PC-9 (cell line): ENCODE results near the gene CLCN5. TPM values are rescaled to one million over a fixed set of nuclear protein-coding genes. Genes with fewer than 3 reads are reported as not detected.
A peak's percentile ranks its signal among the peaks of the same experiment; 100 is the strongest.

ENCODE experiments used
- BruUV-seq: library from RNA; stranded (reverse); fragments of 400-500 nt; replicated peaks from 2 replicates; lab custom pipeline; 2021; lab: Mats Ljungman, UMichigan
- CTCF ChIA-PET: fragments of 300-600 bp; sonication (Branson Sonifier 250); formaldehyde crosslinking; loops from one replicate; lab custom pipeline; 2022; ENCODE audit warnings: antibody characterized with exemption; lab: Charles Lee
- POLR2A ChIA-PET: fragments of 300-600 bp; sonication (Branson Sonifier 250); formaldehyde crosslinking; loops from one replicate; lab custom pipeline; 2022; ENCODE audit warnings: antibody characterized with exemption; ENCODE audit not compliant: unreplicated experiment; lab: Charles Lee
- DNase-seq, 2 experiments: peaks; one replicate each; pipeline versions ENCODE4 v3.0.0 to v3.0.0-alpha.2; 2015 to 2022; ENCODE audit warnings: mixed read lengths in 1 of 2
- H2AFZ ChIP-seq: fragments of 200-600 bp; sonication (generic); 2 replicates; pipeline ENCODE4 v1.8.1; 2017; ENCODE audit warnings: antibody characterized with exemption
- H3F3A ChIP-seq: fragments of 200-600 bp; sonication (generic); 2 replicates; pipeline ENCODE4 v1.8.1; 2017; ENCODE audit warnings: antibody characterized with exemption, mild to moderate bottlenecking, low read depth; ENCODE audit not compliant: insufficient read depth
- H3K27ac ChIP-seq: fragments of 200-600 bp; sonication (generic); 2 replicates; pipeline ENCODE4 v1.6.1; 2016; ENCODE audit warnings: mixed run types
- H3K27me3 ChIP-seq: fragments of 200-600 bp; sonication (generic); 2 replicates; pipeline ENCODE4 v1.6.1; 2016; ENCODE audit warnings: low read depth, mixed run types; ENCODE audit not compliant: insufficient read depth
- H3K36me3 ChIP-seq: fragments of 200-600 bp; sonication (generic); 2 replicates; pipeline ENCODE4 v1.6.1; 2016; ENCODE audit warnings: low read depth, mixed run types
- H3K4me1 ChIP-seq: fragments of 200-600 bp; sonication (generic); replicated peaks from 2 replicates; pipeline ENCODE4 v1.6.1; 2016; ENCODE audit warnings: mixed run types; ENCODE audit not compliant: insufficient read depth
- H3K4me2 ChIP-seq: fragments of 200-600 bp; sonication (generic); 2 replicates; pipeline ENCODE4 v1.6.1; 2017; ENCODE audit warnings: mixed run types
- H3K4me3 ChIP-seq: fragments of 200-600 bp; sonication (generic); 2 replicates; pipeline ENCODE4 v1.6.1; 2016; ENCODE audit warnings: mixed run types
- H3K79me2 ChIP-seq: fragments of 200-600 bp; sonication (generic); 2 replicates; pipeline ENCODE4 v1.6.1; 2017; ENCODE audit warnings: low read depth, mixed run types
- H3K9me2 ChIP-seq: fragments of 200-600 bp; sonication (generic); 2 replicates; pipeline ENCODE4 v1.8.1; 2017; ENCODE audit warnings: mild to moderate bottlenecking; ENCODE audit not compliant: insufficient read depth
- H3K9me3 ChIP-seq: fragments of 200-600 bp; sonication (generic); 2 replicates; pipeline ENCODE4 v1.8.1; 2016; ENCODE audit warnings: low read depth; ENCODE audit not compliant: insufficient read depth
- H4K20me1 ChIP-seq: fragments of 200-600 bp; sonication (generic); 2 replicates; pipeline ENCODE4 v1.8.1; 2017; ENCODE audit not compliant: insufficient read depth
- CTCF ChIP-seq: fragments of 200-600 bp; sonication (generic); conservative IDR thresholded peaks from 2 replicates; pipeline ENCODE4 v1.6.1; 2017; ENCODE audit warnings: mixed run types, antibody characterized with exemption, mild to moderate bottlenecking, moderate library complexity
- EZH2 ChIP-seq: fragments of 200-600 bp; sonication (generic); IDR thresholded peaks from 2 replicates; pipeline ENCODE4 v1.8.0; 2017; ENCODE audit warnings: antibody characterized with exemption, low read depth
- intact Hi-C: fragments of 100-400 bp; cut with micrococcal nuclease; formaldehyde crosslinking; loops from one replicate; pipeline ENCODE4 v1.10.0; 2022; ENCODE audit not compliant: unreplicated experiment
- total RNA-seq: library from RNA; stranded (reverse); gene quantifications from 2 replicates; pipeline ENCODE4 v1.2.3, GENCODE V29; 2021

CLCN5 gene
- total RNA-seq, 1 experiment from 2014 or later, result 0.94 TPM

GRCh38 chrX:49878128-49878833, 44.1 kb upstream of the CLCN5 start:
- Histone ChIP-seq H3K36me3 (no peaks in the 10 kb centered on the region), H3K9me2 (no peaks in the 10 kb centered on the region), H3K27ac (no peak overlapping the region), H3K4me3 (peak overlapping the region; percentile 48; the same call in 1 of the 2 replicates), H3K27me3 (no peaks in the 10 kb centered on the region), H3F3A (no peaks in the 10 kb centered on the region), H4K20me1 (no peaks in the 10 kb centered on the region), H3K9me3 (no peaks in the 10 kb centered on the region), H3K79me2 (no peaks in the 10 kb centered on the region), H3K4me1 (no peaks in the 10 kb centered on the region), H2AFZ (no peak overlapping the region), H3K4me2 (peak overlapping the region; percentile 66)
- ChIA-PET POLR2A (interaction anchor here (0.7 kb wide), 1 partner anchor 1339 kb away, joined by 5 read pairs; no protein-coding TSS in a partner anchor), CTCF (no interaction called here)
- intact Hi-C loops, result loop anchor here (5.0 kb wide), 1 partner anchor 1116 kb away; the partner anchor contains the start of gene GLOD5
- no peak for TF ChIP-seq CTCF
- TF ChIP-seq EZH2, result no peak
- no TSS peak for BruUV-seq
- no peak for DNase-seq

GRCh38 chrX:49878834-49879655, 43.4 kb upstream of the CLCN5 start, which contains the start of gene USP27X:
TSS of gene USP27X (plus strand) at chrX:49879484. CDS start at chrX:49880308, 824 bp downstream.
- ChIA-PET POLR2A (interaction anchor here (0.6 to 0.7 kb wide), 3 partner anchors 15 to 1340 kb away, joined by 3 to 5 read pairs (median 5); no protein-coding TSS in a partner anchor), CTCF (no interaction called here)
- Histone ChIP-seq H3K9me3 (no peaks in the 10 kb centered on the region), H3K9me2 (no peaks in the 10 kb centered on the region), H3K27me3 (no peaks in the 10 kb centered on the region), H3K4me1 (no peaks in the 10 kb centered on the region), H4K20me1 (no peaks in the 10 kb centered on the region), H3K4me3 (peak within 1 kb of the TSS; percentile 51; the same call in 1 of the 2 replicates), H3F3A (no peaks in the 10 kb centered on the region), H3K4me2 (peak within 1 kb of the TSS; percentile 69), H2AFZ (no peak within 1 kb of the TSS), H3K27ac (no peak within 1 kb of the TSS), H3K36me3 (no peaks in the 10 kb centered on the region), H3K79me2 (no peaks in the 10 kb centered on the region)
- TF ChIP-seq CTCF (peak; percentile 52; the same call in 1 of the 2 replicates), EZH2 (no peak)
- no TSS peak for BruUV-seq
- DNase-seq, result peak; percentile 38 to 66
- intact Hi-C loops, result loop anchor here (5.0 kb wide), 1 partner anchor 1117 kb away; the partner anchor contains the start of gene GLOD5

GRCh38 chrX:49879656-49880277, 42.6 kb upstream of the CLCN5 start:
- intact Hi-C loops, result loop anchor here (5.0 to 10.0 kb wide), 2 partner anchors 205 to 1117 kb away; partner anchors contain the start of gene GLOD5
- H3K27me3 ChIP-seq, result no peaks in the 10 kb centered on the region
- no TSS peak for BruUV-seq
- H3K79me2 ChIP-seq, result no peaks in the 10 kb centered on the region
- H2AFZ ChIP-seq, result no peak overlapping the region
- H3K4me1 ChIP-seq, result no peaks in the 10 kb centered on the region
- no peak for TF ChIP-seq CTCF
- TF ChIP-seq EZH2, result no peak
- H3K4me3 ChIP-seq, result peak overlapping the region; percentile 51; the same call in 1 of the 2 replicates
- DNase-seq, result no peak
- H3K36me3 ChIP-seq, result no peaks in the 10 kb centered on the region
- no peaks in the 10 kb centered on the region for H3K9me3 ChIP-seq
- H3K27ac ChIP-seq, result no peak overlapping the region
- ChIA-PET CTCF (no interaction called here), POLR2A (no interaction called here)
- H3F3A ChIP-seq, result no peaks in the 10 kb centered on the region
- H3K9me2 ChIP-seq, result no peaks in the 10 kb centered on the region
- peak overlapping the region; percentile 69 for H3K4me2 ChIP-seq
- no peaks in the 10 kb centered on the region for H4K20me1 ChIP-seq
